K562 (cell line): Measurements from ENCODE around the gene ERH.

Source experiments
- ATF7 ChIP-seq: fragments of 450-650 bp; IDR thresholded peaks from 2 replicates; pipeline ENCODE4 v1.7.1; 2014; ENCODE audit warnings: mild to moderate bottlenecking, moderate library complexity
- CBFB ChIP-seq: sonication (generic); formaldehyde crosslinking; IDR thresholded peaks from 2 replicates; pipeline ENCODE4 v1.4.0; 2020; ENCODE audit warnings: mild to moderate bottlenecking, missing genetic modification reagents
- CBX3 ChIP-seq, 2 experiments: IDR thresholded peaks; 1 replicate in 1 of 2; 2 replicates in 1 of 2; pipeline ENCODE4 v1.6.1; 2012; ENCODE audit warnings: inconsistent platforms in 2 of 2, low read length in 2 of 2, borderline replicate concordance in 1 of 2, control low read depth in 1 of 2
- PATZ1 ChIP-seq: fragments of 250-450 bp; sonication (Bioruptor Pico); IDR thresholded peaks from 2 replicates; pipeline ENCODE4 v1.5.0; 2020; ENCODE audit warnings: mild to moderate bottlenecking, borderline replicate concordance
- POLR2A ChIP-seq: fragments of 450-650 bp; conservative IDR thresholded peaks from 2 replicates; pipeline ENCODE4 v1.6.1; 2016
- SIN3A ChIP-seq, 2 experiments: fragments of 150-350 bp in 1 of 2; IDR thresholded peaks; 2 replicates each; pipeline ENCODE4 v1.6.1; 2011 to 2016; ENCODE audit warnings: borderline replicate concordance in 2 of 2, low read depth in 2 of 2, low read length in 2 of 2, mild to moderate bottlenecking in 2 of 2, moderate library complexity in 2 of 2; ENCODE audit not compliant: control insufficient read depth in 1 of 2
- TF ChIP-seq, protein P1 (sequence below), 2 experiments: fragments of 450-650 bp in 1 of 2; sonication (generic) in 1 of 2; formaldehyde crosslinking in 1 of 2; IDR thresholded peaks in 1 of 2; conservative IDR thresholded peaks in 1 of 2; 2 replicates each; pipeline versions ENCODE4 v1.6.1 to v1.8.1; 2016 to 2023; ENCODE audit warnings: mild to moderate bottlenecking in 2 of 2, moderate library complexity in 2 of 2, inconsistent platforms in 1 of 2, missing genetic modification reagents in 1 of 2
- TF ChIP-seq, protein P2 (sequence below), 3 experiments: IDR thresholded peaks in 2 of 3; conservative IDR thresholded peaks in 1 of 3; 2 replicates each; pipeline ENCODE4 v1.5.1; 2011 to 2012; ENCODE audit warnings: low read length in 3 of 3, mild to moderate bottlenecking in 3 of 3, control low read depth in 2 of 3, improper control_type of control experiment in 1 of 3, inconsistent platforms in 1 of 3, low read depth in 1 of 3, mixed read lengths in 1 of 3, moderate library complexity in 1 of 3; ENCODE audit not compliant: insufficient read depth in 2 of 3
- TF ChIP-seq, protein P3 (sequence below): fragments of 250-450 bp; sonication (Bioruptor Pico); IDR thresholded peaks from 2 replicates; pipeline ENCODE4 v1.8.0; 2021; ENCODE audit warnings: mild to moderate bottlenecking, moderate library complexity

DNA sequence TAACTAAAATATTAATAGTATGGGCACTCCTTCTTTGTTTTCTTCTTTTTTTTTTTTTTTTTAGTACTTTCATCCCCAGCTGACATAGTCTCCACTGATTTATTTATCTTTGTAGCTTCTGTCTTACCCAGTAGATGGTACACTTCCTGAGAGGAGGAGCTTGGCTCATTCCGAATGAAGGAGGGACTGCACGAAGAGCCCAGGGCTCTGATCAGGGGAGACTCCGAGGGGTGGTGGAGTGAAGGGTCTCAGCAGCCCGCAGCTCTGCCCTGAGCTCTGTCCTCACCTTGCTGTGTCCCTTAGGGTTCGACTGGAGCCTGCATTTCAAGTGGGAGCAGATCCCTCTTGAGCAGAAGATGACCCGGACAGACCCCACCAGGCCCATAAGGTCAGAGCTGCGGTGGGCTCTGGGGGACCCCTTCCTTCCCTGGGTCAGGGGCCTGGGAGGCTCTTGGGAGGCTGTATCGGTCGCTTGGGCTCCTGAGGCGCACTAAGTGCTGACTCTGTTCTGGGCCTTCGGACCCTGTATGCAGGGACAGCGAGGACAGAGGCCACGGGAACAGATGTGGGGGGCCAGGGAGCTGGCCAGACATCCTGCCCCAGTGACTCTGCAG is 65.2 kb downstream of the ERH start:
- no peak for TF ChIP-seq POLR2A
- TF ChIP-seq CBX3 (IDR thresholded peaks at IDR 0.05; ENCODE audit: borderline replicate concordance in 1 of 2, low read length in 2 of 2): no peak
- TF ChIP-seq, protein P1, sequence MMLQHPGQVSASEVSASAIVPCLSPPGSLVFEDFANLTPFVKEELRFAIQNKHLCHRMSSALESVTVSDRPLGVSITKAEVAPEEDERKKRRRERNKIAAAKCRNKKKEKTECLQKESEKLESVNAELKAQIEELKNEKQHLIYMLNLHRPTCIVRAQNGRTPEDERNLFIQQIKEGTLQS (IDR thresholded peaks at IDR 0.05): no peak
- TF ChIP-seq, protein P1 (CRISPR knock-in tag; conservative IDR thresholded peaks at IDR 0.05): no peak
- TF ChIP-seq ATF7: no peak
- TF ChIP-seq SIN3A (IDR thresholded peaks at IDR 0.05; ENCODE audit: borderline replicate concordance in 2 of 2, control insufficient read depth in 1 of 2, low read depth in 2 of 2, low read length in 2 of 2): no peak
- no peak for TF ChIP-seq CBFB
- no peak for TF ChIP-seq PATZ1 (CRISPR knock-in tag)
- TF ChIP-seq, protein P2, sequence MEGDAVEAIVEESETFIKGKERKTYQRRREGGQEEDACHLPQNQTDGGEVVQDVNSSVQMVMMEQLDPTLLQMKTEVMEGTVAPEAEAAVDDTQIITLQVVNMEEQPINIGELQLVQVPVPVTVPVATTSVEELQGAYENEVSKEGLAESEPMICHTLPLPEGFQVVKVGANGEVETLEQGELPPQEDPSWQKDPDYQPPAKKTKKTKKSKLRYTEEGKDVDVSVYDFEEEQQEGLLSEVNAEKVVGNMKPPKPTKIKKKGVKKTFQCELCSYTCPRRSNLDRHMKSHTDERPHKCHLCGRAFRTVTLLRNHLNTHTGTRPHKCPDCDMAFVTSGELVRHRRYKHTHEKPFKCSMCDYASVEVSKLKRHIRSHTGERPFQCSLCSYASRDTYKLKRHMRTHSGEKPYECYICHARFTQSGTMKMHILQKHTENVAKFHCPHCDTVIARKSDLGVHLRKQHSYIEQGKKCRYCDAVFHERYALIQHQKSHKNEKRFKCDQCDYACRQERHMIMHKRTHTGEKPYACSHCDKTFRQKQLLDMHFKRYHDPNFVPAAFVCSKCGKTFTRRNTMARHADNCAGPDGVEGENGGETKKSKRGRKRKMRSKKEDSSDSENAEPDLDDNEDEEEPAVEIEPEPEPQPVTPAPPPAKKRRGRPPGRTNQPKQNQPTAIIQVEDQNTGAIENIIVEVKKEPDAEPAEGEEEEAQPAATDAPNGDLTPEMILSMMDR (IDR thresholded peaks at IDR 0.05 in 2 of 3, conservative IDR thresholded peaks at IDR 0.05 in 1 of 3; ENCODE audit: insufficient read depth in 2 of 3, low read depth in 1 of 3, low read length in 3 of 3): no peak
- TF ChIP-seq, protein P3, sequence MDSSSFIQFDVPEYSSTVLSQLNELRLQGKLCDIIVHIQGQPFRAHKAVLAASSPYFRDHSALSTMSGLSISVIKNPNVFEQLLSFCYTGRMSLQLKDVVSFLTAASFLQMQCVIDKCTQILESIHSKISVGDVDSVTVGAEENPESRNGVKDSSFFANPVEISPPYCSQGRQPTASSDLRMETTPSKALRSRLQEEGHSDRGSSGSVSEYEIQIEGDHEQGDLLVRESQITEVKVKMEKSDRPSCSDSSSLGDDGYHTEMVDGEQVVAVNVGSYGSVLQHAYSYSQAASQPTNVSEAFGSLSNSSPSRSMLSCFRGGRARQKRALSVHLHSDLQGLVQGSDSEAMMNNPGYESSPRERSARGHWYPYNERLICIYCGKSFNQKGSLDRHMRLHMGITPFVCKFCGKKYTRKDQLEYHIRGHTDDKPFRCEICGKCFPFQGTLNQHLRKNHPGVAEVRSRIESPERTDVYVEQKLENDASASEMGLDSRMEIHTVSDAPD (CRISPR knock-in tag): no peak
